Measurements from ENCODE around the gene BAD.
A peak's percentile ranks its signal among the peaks of the same experiment; 100 is the strongest.

BAD gene

DNA sequence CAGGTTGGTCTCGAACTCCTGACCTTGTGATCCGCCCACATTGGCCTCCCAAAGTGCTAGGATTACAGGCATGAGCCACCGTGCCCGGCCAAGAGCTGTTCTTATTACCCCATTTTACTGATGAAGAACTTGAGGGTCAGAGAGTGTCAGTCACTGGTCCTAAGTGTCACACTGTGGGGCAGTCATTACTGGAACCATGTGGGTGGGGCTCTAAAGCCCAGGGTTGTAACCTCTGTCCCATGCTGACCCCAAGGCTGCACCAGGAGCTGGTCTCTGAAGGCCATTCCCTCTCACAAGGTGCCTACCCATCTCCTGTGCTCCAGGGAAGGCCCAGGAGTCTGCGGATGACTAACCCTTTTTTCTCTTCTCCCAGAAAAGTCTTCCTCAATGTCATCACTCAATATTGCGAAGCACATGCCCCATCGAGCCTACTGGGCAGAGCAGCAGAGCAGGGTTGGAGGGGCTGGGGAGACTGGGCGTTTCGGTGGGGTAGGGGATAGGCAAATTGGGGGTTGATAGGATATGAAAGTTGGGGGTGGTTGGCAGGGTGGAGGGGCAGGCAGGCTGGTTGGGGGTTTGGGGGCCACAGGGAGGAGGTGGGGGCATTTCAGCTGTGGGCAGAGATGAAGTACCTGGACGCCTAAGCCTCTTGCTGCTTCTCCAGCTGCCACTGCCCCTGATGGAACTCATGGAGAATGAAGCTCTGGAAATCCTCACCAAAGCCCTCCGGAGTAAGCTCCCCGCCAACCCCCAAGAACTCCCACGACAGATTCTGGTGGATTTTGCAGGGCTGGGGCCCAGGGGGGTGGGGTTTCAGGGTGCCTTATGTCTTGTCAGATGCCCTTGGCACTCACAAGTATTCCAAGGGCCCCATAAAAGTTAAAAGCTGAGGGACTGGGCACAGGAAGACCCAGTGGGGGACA is 18.9 kb upstream of the BAD start:
- Histone ChIP-seq H3K36me3 (replicated peaks; ENCODE audit: insufficient read depth, low read length) (no peaks in the 10 kb centered on the region), H3K27ac (ENCODE audit: low read length) (peak overlapping the region; percentile 99; the same call in 1 of the 2 replicates), H3K79me2 (ENCODE audit: low read length) (peaks cover 26% of the 10 kb centered on the region), H3K4me2 (ENCODE audit: low read depth, low read length) (peak overlapping the region; percentile 82), H3K9ac (ENCODE audit: low read length) (peak overlapping the region; percentile 99), H3K27me3 (replicated peaks; ENCODE audit: insufficient read depth, low read length) (peaks cover 30% of the 10 kb centered on the region), H3K4me1 (ENCODE audit: low read length) (peaks cover 24% of the 10 kb centered on the region), H3F3A (ENCODE audit: insufficient read depth, low read length) (peaks cover 24% of the 10 kb centered on the region), H3K9me2 (replicated peaks; ENCODE audit: insufficient read depth, low read length) (no peaks in the 10 kb centered on the region), H3K4me3 (ENCODE audit: low read length) (peak overlapping the region; percentile 76), H4K20me1 (ENCODE audit: insufficient read depth, low read length) (no peaks in the 10 kb centered on the region), H2AFZ (ENCODE audit: low read length) (no peak overlapping the region), H3K9me3 (replicated peaks; ENCODE audit: insufficient read depth, low read length) (no peaks in the 10 kb centered on the region)
- DNase-seq = no peak
- TF ChIP-seq EZH2 (optimal IDR thresholded peaks at IDR 0.05; ENCODE audit: low read depth, low read length) (no peak), EZH2phosphoT487 (IDR thresholded peaks at IDR 0.05; ENCODE audit: low read length) (no peak)
- TF ChIP-seq, protein P1, sequence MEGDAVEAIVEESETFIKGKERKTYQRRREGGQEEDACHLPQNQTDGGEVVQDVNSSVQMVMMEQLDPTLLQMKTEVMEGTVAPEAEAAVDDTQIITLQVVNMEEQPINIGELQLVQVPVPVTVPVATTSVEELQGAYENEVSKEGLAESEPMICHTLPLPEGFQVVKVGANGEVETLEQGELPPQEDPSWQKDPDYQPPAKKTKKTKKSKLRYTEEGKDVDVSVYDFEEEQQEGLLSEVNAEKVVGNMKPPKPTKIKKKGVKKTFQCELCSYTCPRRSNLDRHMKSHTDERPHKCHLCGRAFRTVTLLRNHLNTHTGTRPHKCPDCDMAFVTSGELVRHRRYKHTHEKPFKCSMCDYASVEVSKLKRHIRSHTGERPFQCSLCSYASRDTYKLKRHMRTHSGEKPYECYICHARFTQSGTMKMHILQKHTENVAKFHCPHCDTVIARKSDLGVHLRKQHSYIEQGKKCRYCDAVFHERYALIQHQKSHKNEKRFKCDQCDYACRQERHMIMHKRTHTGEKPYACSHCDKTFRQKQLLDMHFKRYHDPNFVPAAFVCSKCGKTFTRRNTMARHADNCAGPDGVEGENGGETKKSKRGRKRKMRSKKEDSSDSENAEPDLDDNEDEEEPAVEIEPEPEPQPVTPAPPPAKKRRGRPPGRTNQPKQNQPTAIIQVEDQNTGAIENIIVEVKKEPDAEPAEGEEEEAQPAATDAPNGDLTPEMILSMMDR (IDR thresholded peaks at IDR 0.05; ENCODE audit: low read length) = no peak

DNA sequence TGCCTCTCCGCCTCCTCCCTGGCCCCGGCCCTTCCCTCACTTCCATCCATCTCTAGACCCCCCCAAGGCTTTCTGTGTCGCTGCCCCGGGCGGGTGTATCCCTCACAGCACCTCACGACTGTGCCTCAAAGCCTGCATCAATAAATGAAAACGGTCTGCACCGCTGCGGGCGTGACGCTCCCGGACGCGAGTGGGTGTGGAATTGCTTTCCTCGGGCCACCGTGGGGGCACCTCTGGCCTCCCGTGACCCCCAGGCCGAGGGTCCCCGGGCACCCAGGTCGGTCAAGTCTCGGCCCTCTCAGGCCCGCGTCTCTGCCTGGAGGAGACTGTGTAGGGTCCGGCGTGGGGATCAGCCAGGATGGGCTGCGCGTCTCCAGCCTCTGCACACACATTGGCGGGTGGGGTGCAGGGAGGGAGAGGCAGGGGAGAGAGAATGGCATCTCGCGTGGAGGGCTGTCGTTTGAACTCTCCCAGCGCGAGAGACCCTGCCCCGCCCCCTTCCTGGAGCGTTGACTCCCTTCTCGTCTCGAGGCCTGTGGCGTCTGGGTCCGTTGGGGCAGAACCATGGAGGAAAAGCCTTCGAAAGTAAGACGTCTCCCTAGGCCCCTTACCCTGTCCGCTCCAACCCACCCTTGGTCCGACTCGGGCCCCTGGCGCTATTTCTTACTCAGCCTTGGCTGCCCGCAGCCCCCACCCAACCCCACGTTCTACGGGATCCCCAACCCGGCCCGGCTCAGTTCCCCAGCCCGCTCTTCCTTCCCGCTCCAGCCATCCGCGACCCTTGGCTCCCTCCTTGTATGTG is 15.6 kb upstream of the BAD start, which contains the start of gene CATSPERZ:
Gene CATSPERZ (plus strand): TSS at position 512 of the 802 bp plus-strand sequence. CDS start 53 bp downstream, at position 565.
- H3K9ac ChIP-seq (ENCODE audit: low read length) = no peak within 1 kb of the TSS
- no peaks in the 10 kb centered on the region for H3K79me2 ChIP-seq (ENCODE audit: low read length)
- no peak within 1 kb of the TSS for H3K27ac ChIP-seq (ENCODE audit: low read length)
- peak within 1 kb of the TSS; percentile 42 for H3K4me3 ChIP-seq (ENCODE audit: low read length)
- H3K4me2 ChIP-seq (ENCODE audit: low read depth, low read length) = peak within 1 kb of the TSS; percentile 87
- no peaks in the 10 kb centered on the region for H3K9me3 ChIP-seq (replicated peaks; ENCODE audit: insufficient read depth, low read length)
- no peaks in the 10 kb centered on the region for H4K20me1 ChIP-seq (ENCODE audit: insufficient read depth, low read length)
- H3K4me1 ChIP-seq (ENCODE audit: low read length) = peaks cover 16% of the 10 kb centered on the region
- TF ChIP-seq, protein P1 (IDR thresholded peaks at IDR 0.05; ENCODE audit: low read length) = no peak
- TF ChIP-seq EZH2 (optimal IDR thresholded peaks at IDR 0.05; ENCODE audit: low read depth, low read length) (no peak), EZH2phosphoT487 (IDR thresholded peaks at IDR 0.05; ENCODE audit: low read length) (no peak)
- H3K36me3 ChIP-seq (replicated peaks; ENCODE audit: insufficient read depth, low read length) = no peaks in the 10 kb centered on the region
- peaks cover 63% of the 10 kb centered on the region for H3K27me3 ChIP-seq (replicated peaks; ENCODE audit: insufficient read depth, low read length)
- H3F3A ChIP-seq (ENCODE audit: insufficient read depth, low read length) = peaks cover 18% of the 10 kb centered on the region
- no peaks in the 10 kb centered on the region for H3K9me2 ChIP-seq (replicated peaks; ENCODE audit: insufficient read depth, low read length)
- peak; percentile 1 for DNase-seq
- peak within 1 kb of the TSS; percentile 23 for H2AFZ ChIP-seq (ENCODE audit: low read length)

GRCh38 chr11:64298966-64299846 is 14.7 kb upstream of the BAD start:
- H3K27ac ChIP-seq (ENCODE audit: low read length) = no peak overlapping the region
- H4K20me1 ChIP-seq (ENCODE audit: insufficient read depth, low read length) = no peaks in the 10 kb centered on the region
- TF ChIP-seq EZH2phosphoT487 (IDR thresholded peaks at IDR 0.05; ENCODE audit: low read length) (no peak), EZH2 (optimal IDR thresholded peaks at IDR 0.05; ENCODE audit: low read depth, low read length) (no peak)
- TF ChIP-seq, protein P1 (IDR thresholded peaks at IDR 0.05; ENCODE audit: low read length) = no peak
- DNase-seq = peak; percentile 4
- H3K4me1 ChIP-seq (ENCODE audit: low read length) = peaks cover 16% of the 10 kb centered on the region
- no peak overlapping the region for H3K9ac ChIP-seq (ENCODE audit: low read length)
- H3K36me3 ChIP-seq (replicated peaks; ENCODE audit: insufficient read depth, low read length) = no peaks in the 10 kb centered on the region
- H3K9me3 ChIP-seq (replicated peaks; ENCODE audit: insufficient read depth, low read length) = no peaks in the 10 kb centered on the region
- no peaks in the 10 kb centered on the region for H3K9me2 ChIP-seq (replicated peaks; ENCODE audit: insufficient read depth, low read length)
- H3K27me3 ChIP-seq (replicated peaks; ENCODE audit: insufficient read depth, low read length) = peaks cover 71% of the 10 kb centered on the region
- H3K4me3 ChIP-seq (ENCODE audit: low read length) = no peak overlapping the region
- no peaks in the 10 kb centered on the region for H3K79me2 ChIP-seq (ENCODE audit: low read length)
- no peak overlapping the region for H2AFZ ChIP-seq (ENCODE audit: low read length)
- H3K4me2 ChIP-seq (ENCODE audit: low read depth, low read length) = no peak overlapping the region
- peaks cover 11% of the 10 kb centered on the region for H3F3A ChIP-seq (ENCODE audit: insufficient read depth, low read length)

Data from MM.1S (cell line).